Urinary bladder (tissue), 4 donors: Measurements from ENCODE around the gene GALK1. TPM values are rescaled to one million over a fixed set of nuclear protein-coding genes. Genes with fewer than 3 reads are reported as not detected.
"Not testable (repeated sequence)": the region's sequence is repeated elsewhere in the genome, so short reads cannot be mapped to it uniquely, and the experiment has no call there.

Experiments
- DNase-seq: peaks from one replicate; pipeline ENCODE4 v3.0.0-alpha.2; 2015; ENCODE audit errors: extremely low spot score
- H3K27ac ChIP-seq: one replicate; pipeline ENCODE4 v1.5.1; 2013; ENCODE audit warnings: low read depth, mild to moderate bottlenecking, moderate library complexity
- H3K36me3 ChIP-seq: one replicate; pipeline ENCODE4 v1.6.1; 2013; ENCODE audit warnings: mild to moderate bottlenecking, moderate library complexity; ENCODE audit not compliant: insufficient read depth
- H3K4me1 ChIP-seq: one replicate; pipeline ENCODE4 v1.6.1; 2013; ENCODE audit warnings: mild to moderate bottlenecking, moderate library complexity; ENCODE audit not compliant: insufficient read depth
- H3K4me3 ChIP-seq: one replicate; pipeline ENCODE4 v1.5.1; 2013; ENCODE audit warnings: low read depth, low read length
- WGBS: extraction: QIAGEN DNeasy Blood & Tissue Kit; methylation state at CpG from one replicate; pipeline ENCODE4 v1.1.7; 2013; 5-methylcytosine and 5-hydroxymethylcytosine counted together
- polyA plus RNA-seq: library from polyadenylated mRNA; stranded (reverse); fragments of 200-250 nt; gene quantifications from one replicate; pipeline ENCODE4 v1.2.3, GENCODE V29; 2013
- total RNA-seq: library from RNA; depleted of rRNA; stranded (reverse); fragments of >200 nt; gene quantifications from one replicate; pipeline ENCODE4 v1.2.3, GENCODE V29; 2014
- donor health status: healthy with polysubstance abuse.
- donor health status: healthy.

GALK1 gene
- total and polyA plus RNA-seq, 2 donors, result 11.3 to 43.0 TPM

GRCh38 chr17:75765981-75766380, 989 bp upstream of the GALK1 start:
- WGBS, result 90% methylated on average over 4 of the region's 4 CpGs
- Histone ChIP-seq H3K4me3 (no peak overlapping the region), H3K4me1 (no peaks in the 10 kb centered on the region), H3K36me3 (no peaks in the 10 kb centered on the region), H3K27ac (no peak overlapping the region)
- DNase-seq, result no peak

GRCh38 chr17:75764417-75764710, 628 bp downstream of the GALK1 start:
- DNase-seq, result no peak
- Histone ChIP-seq H3K4me3 (peak overlapping the region; percentile 66), H3K27ac (no peak overlapping the region), H3K36me3 (no peaks in the 10 kb centered on the region), H3K4me1 (no peaks in the 10 kb centered on the region)
- WGBS, result 7% methylated on average over 14 of the region's 14 CpGs

GRCh38 chr17:75763613-75764416, 1.2 kb downstream of the GALK1 start:
- DNase-seq, result no peak
- H3K4me1 ChIP-seq, result no peaks in the 10 kb centered on the region
- no peak overlapping the region for H3K4me3 ChIP-seq
- WGBS, result 59% methylated on average over 16 of the region's 16 CpGs
- no peaks in the 10 kb centered on the region for H3K36me3 ChIP-seq
- no peak overlapping the region for H3K27ac ChIP-seq

GRCh38 chr17:75763269-75763607, 1.8 kb downstream of the GALK1 start:
- 88% methylated on average over 3 of the region's 3 CpGs for WGBS
- Histone ChIP-seq H3K36me3 (no peaks in the 10 kb centered on the region), H3K27ac (no peak overlapping the region), H3K4me3 (no peak overlapping the region), H3K4me1 (no peaks in the 10 kb centered on the region)
- no peak for DNase-seq

GRCh38 chr17:75762513-75763268, 2.3 kb downstream of the GALK1 start:
- Histone ChIP-seq H3K4me3 (no peak overlapping the region), H3K4me1 (no peaks in the 10 kb centered on the region), H3K27ac (no peak overlapping the region), H3K36me3 (no peaks in the 10 kb centered on the region)
- no peak for DNase-seq
- 96% methylated on average over 27 of the region's 27 CpGs for WGBS

GRCh38 chr17:75759978-75760640, 4.9 kb downstream of the GALK1 start:
- H3K4me1 ChIP-seq, DNase-seq, H3K27ac ChIP-seq, H3K36me3 ChIP-seq, H3K4me3 ChIP-seq: not testable (repeated sequence)
- 92% methylated on average over 6 of the region's 6 CpGs for WGBS

GRCh38 chr17:75759457-75759856, 5.5 kb downstream of the GALK1 start:
- Histone ChIP-seq H3K4me3 (no peak overlapping the region), H3K27ac (no peak overlapping the region), H3K36me3 (no peaks in the 10 kb centered on the region), H3K4me1 (no peaks in the 10 kb centered on the region)
- DNase-seq, result no peak
- 79% methylated on average over 3 of the region's 3 CpGs for WGBS

- Histone ChIP-seq H3K27ac (no peak overlapping the region), H3K4me3 (no peak overlapping the region), H3K4me1 (no peaks in the 10 kb centered on the region), H3K36me3 (no peaks in the 10 kb centered on the region)
- DNase-seq, result no peak
- WGBS, result 87% methylated on average over 41 of the region's 41 CpGs
Measured at GRCh38 chr17:75758131-75758905, 6.7 kb downstream of the GALK1 start.

GRCh38 chr17:75757086-75757681, 7.8 kb downstream of the GALK1 start:
- Histone ChIP-seq H3K27ac (no peak overlapping the region), H3K4me1 (no peaks in the 10 kb centered on the region), H3K36me3 (no peaks in the 10 kb centered on the region), H3K4me3 (no peak overlapping the region)
- 91% methylated on average over 21 of the region's 21 CpGs for WGBS
- DNase-seq, result no peak

- DNase-seq, result no peak
- H3K4me1 ChIP-seq, result no peaks in the 10 kb centered on the region
- no peak overlapping the region for H3K4me3 ChIP-seq
- no peak overlapping the region for H3K27ac ChIP-seq
- WGBS, result 89% methylated on average over 29 of the region's 29 CpGs
- H3K36me3 ChIP-seq, result no peaks in the 10 kb centered on the region
Measured at GRCh38 chr17:75756451-75757085, 8.4 kb downstream of the GALK1 start.

GRCh38 chr17:75755990-75756389, 9.0 kb downstream of the GALK1 start:
- H3K27ac ChIP-seq, result no peak overlapping the region
- H3K4me3 ChIP-seq, result no peak overlapping the region
- no peak for DNase-seq
- H3K36me3 ChIP-seq, result no peaks in the 10 kb centered on the region
- H3K4me1 ChIP-seq, result no peaks in the 10 kb centered on the region
- 97% methylated on average over 2 of the region's 2 CpGs for WGBS

GRCh38 chr17:75755205-75755901, 9.6 kb downstream of the GALK1 start:
- Histone ChIP-seq H3K27ac (no peak overlapping the region), H3K4me1 (no peaks in the 10 kb centered on the region), H3K36me3 (no peaks in the 10 kb centered on the region), H3K4me3 (no peak overlapping the region)
- 84% methylated on average over 20 of the region's 20 CpGs for WGBS
- DNase-seq, result no peak
